Tibial nerve (tissue), 4 donors: ENCODE results near the gene MSL1.

ENCODE experiments used
- CTCF ChIP-seq, 5 experiments: fragments of 200-600 bp in 3 of 5; fragments of 450-650 bp in 2 of 5; sonication (generic) in 3 of 5; IDR thresholded peaks; one replicate each; pipeline ENCODE4 v1.5.1; 2016 to 2019; ENCODE audit warnings: antibody characterized with exemption in 5 of 5, mild to moderate bottlenecking in 3 of 5, moderate library complexity in 2 of 5
- EP300 ChIP-seq, 2 donors: sonication (generic); formaldehyde crosslinking; IDR thresholded peaks; one replicate each; pipeline ENCODE4 v1.6.1; 2017; ENCODE audit warnings: antibody characterized with exemption in 2 of 2, mild to moderate bottlenecking in 1 of 2
- POLR2A ChIP-seq, 2 donors: fragments of 450-650 bp; IDR thresholded peaks; one replicate each; pipeline ENCODE4 v1.6.1; 2017; ENCODE audit warnings: antibody characterized with exemption in 2 of 2, mild to moderate bottlenecking in 2 of 2, moderate library complexity in 2 of 2

- no peak for TF ChIP-seq CTCF (IDR thresholded peaks at IDR 0.05)
- no peak for TF ChIP-seq POLR2A (IDR thresholded peaks at IDR 0.05)
- TF ChIP-seq EP300 (IDR thresholded peaks at IDR 0.05) = peak; percentile 56 to 80
These were observed 23.6 kb upstream of the MSL1 start for GRCh38 chr17:40097931-40098845.
